IMR-90 (cell line): ENCODE data around the gene ZNF764. TPM values are rescaled to one million over a fixed set of nuclear protein-coding genes. Genes with fewer than 3 reads are reported as not detected.

Source experiments
- ATAC-seq: fragments of 200-7000 bp; cut with Tn5 transposase; 2 replicates; pipeline ENCODE4 v1.9.1; 2020; ENCODE audit warnings: low read depth, mild to moderate bottlenecking, moderate library complexity
- BruUV-seq: library from RNA; stranded (reverse); fragments of 400-500 nt; replicated peaks from 2 replicates; lab custom pipeline; 2021; lab: Mats Ljungman, UMichigan
- CTCF ChIA-PET: fragments of 300-600 bp; formaldehyde crosslinking; extraction: SDS; loops from one replicate; lab custom pipeline; 2021; ENCODE audit warnings: antibody characterized with exemption; lab: Yijun Ruan, JAX
- POLR2A ChIA-PET: fragments of 300-600 bp; sonication (Branson Sonifier 250); formaldehyde crosslinking; loops from one replicate; lab custom pipeline; 2022; ENCODE audit warnings: antibody characterized with exemption; ENCODE audit not compliant: unreplicated experiment; lab: Charles Lee
- DNase-seq: peaks from one replicate; pipeline ENCODE4 v3.0.0; 2013
- H2AFZ ChIP-seq: replicated peaks from 2 replicates; pipeline ENCODE3; 2013; ENCODE audit warnings: low read length, mild to moderate bottlenecking; ENCODE audit not compliant: poor library complexity
- H2AK5ac ChIP-seq: 2 replicates; pipeline ENCODE4 v1.6.1; 2013; ENCODE audit warnings: low read depth, low read length, inconsistent platforms
- H2AK9ac ChIP-seq: replicated peaks from 2 replicates; pipeline ENCODE3; 2013; ENCODE audit warnings: mild to moderate bottlenecking, low read depth, low read length, moderate library complexity; ENCODE audit not compliant: poor library complexity
- H2BK120ac ChIP-seq: 2 replicates; pipeline ENCODE4 v1.6.1; 2013; ENCODE audit warnings: low read depth, low read length, inconsistent platforms
- H2BK15ac ChIP-seq: 3 replicates; pipeline ENCODE4 v1.6.1; 2013; ENCODE audit warnings: low read depth, low read length, inconsistent platforms
- H2BK20ac ChIP-seq: 2 replicates; pipeline ENCODE4 v1.6.1; 2013; ENCODE audit warnings: low read depth, mild to moderate bottlenecking, inconsistent platforms, low read length, moderate library complexity
- H2BK5ac ChIP-seq: 2 replicates; pipeline ENCODE4 v1.6.1; 2013; ENCODE audit warnings: mild to moderate bottlenecking, low read depth, low read length, inconsistent platforms; ENCODE audit not compliant: poor library complexity, severe bottlenecking
- H3K14ac ChIP-seq: replicated peaks from 2 replicates; pipeline ENCODE4 v1.6.1; 2013; ENCODE audit warnings: low read depth, low read length, inconsistent platforms
- H3K18ac ChIP-seq: 2 replicates; pipeline ENCODE4 v1.6.1; 2013; ENCODE audit warnings: low read depth, low read length, control low read depth
- H3K23ac ChIP-seq: 2 replicates; pipeline ENCODE4 v1.6.1; 2013; ENCODE audit warnings: low read depth, low read length, inconsistent platforms
- H3K27ac ChIP-seq: 2 replicates; pipeline ENCODE4 v1.5.1; 2013; ENCODE audit warnings: mild to moderate bottlenecking, control low read depth, low read length; ENCODE audit not compliant: insufficient read depth
- H3K27me3 ChIP-seq: 2 replicates; pipeline ENCODE4 v1.6.1; 2013; ENCODE audit warnings: low read length; ENCODE audit not compliant: control insufficient read depth, insufficient read depth
- H3K36me3 ChIP-seq: 2 replicates; pipeline ENCODE4 v1.6.1; 2013; ENCODE audit warnings: low read length, mixed read lengths; ENCODE audit not compliant: control insufficient read depth, insufficient read depth
- H3K4ac ChIP-seq: 2 replicates; pipeline ENCODE4 v1.6.1; 2013; ENCODE audit warnings: low read depth, low read length, inconsistent platforms
- H3K4me1 ChIP-seq: 2 replicates; pipeline ENCODE4 v1.6.1; 2013; ENCODE audit warnings: low read length, mixed read lengths; ENCODE audit not compliant: control insufficient read depth, insufficient read depth
- H3K4me2 ChIP-seq: 2 replicates; pipeline ENCODE4 v1.6.1; 2013; ENCODE audit warnings: low read depth, mild to moderate bottlenecking, control low read depth, low read length, moderate library complexity
- H3K4me3 ChIP-seq: 2 replicates; pipeline ENCODE4 v1.5.1; 2013; ENCODE audit warnings: low read depth, mild to moderate bottlenecking, control low read depth, low read length, moderate library complexity; ENCODE audit not compliant: insufficient read depth
- H3K56ac ChIP-seq: 2 replicates; pipeline ENCODE4 v1.6.1; 2013; ENCODE audit warnings: low read length, inconsistent platforms; ENCODE audit not compliant: insufficient read depth; ENCODE audit errors: extremely low read depth
- H3K79me1 ChIP-seq, 2 experiments: 2 replicates each; pipeline ENCODE4 v1.6.1; 2013; ENCODE audit warnings: low read length in 2 of 2, inconsistent platforms in 1 of 2, low read depth in 1 of 2
- H3K9ac ChIP-seq: 2 replicates; pipeline ENCODE4 v1.6.1; 2013; ENCODE audit warnings: low read depth, low read length, control low read depth
- H3K9me1 ChIP-seq: 2 replicates; pipeline ENCODE4 v1.6.1; 2013; ENCODE audit warnings: low read length, inconsistent platforms; ENCODE audit not compliant: insufficient read depth
- H3K9me3 ChIP-seq: 2 replicates; pipeline ENCODE4 v1.6.1; 2013; ENCODE audit warnings: low read length; ENCODE audit not compliant: control insufficient read depth, insufficient read depth
- H4K20me1 ChIP-seq: 2 replicates; pipeline ENCODE4 v1.6.1; 2013; ENCODE audit warnings: low read length, inconsistent platforms; ENCODE audit not compliant: insufficient read depth
- H4K5ac ChIP-seq: 2 replicates; pipeline ENCODE4 v1.6.1; 2013; ENCODE audit warnings: mild to moderate bottlenecking, low read depth, low read length, control low read depth
- H4K8ac ChIP-seq, 2 experiments: 2 replicates each; pipeline ENCODE4 v1.6.1; 2013; ENCODE audit warnings: low read depth in 2 of 2, low read length in 2 of 2, control low read depth in 1 of 2, inconsistent platforms in 1 of 2
- H4K91ac ChIP-seq: 2 replicates; pipeline ENCODE4 v1.6.1; 2013; ENCODE audit warnings: low read depth, low read length, inconsistent platforms; ENCODE audit not compliant: insufficient read depth
- BHLHE40 ChIP-seq: fragments of 150-350 bp; IDR thresholded peaks from 2 replicates; pipeline ENCODE4 v1.6.1; 2016; ENCODE audit warnings: mild to moderate bottlenecking, low read depth, low read length
- CEBPB ChIP-seq: IDR thresholded peaks from 2 replicates; pipeline ENCODE4 v1.6.1; 2012; ENCODE audit warnings: low read depth, low read length, improper control_type of control experiment
- CTCF ChIP-seq: conservative IDR thresholded peaks from 2 replicates; pipeline ENCODE4 v1.5.1; 2012; ENCODE audit warnings: mild to moderate bottlenecking, low read depth, low read length, improper control_type of control experiment
- ELK1 ChIP-seq: fragments of 150-350 bp; IDR thresholded peaks from 2 replicates; pipeline ENCODE4 v1.6.1; 2016; ENCODE audit warnings: low read depth, mild to moderate bottlenecking, low read length, moderate library complexity, borderline replicate concordance
- FOS ChIP-seq: fragments of 150-350 bp; IDR thresholded peaks from 2 replicates; pipeline ENCODE4 v1.6.1; 2016; ENCODE audit warnings: low read depth, low read length
- MAFK ChIP-seq: IDR thresholded peaks from 2 replicates; pipeline ENCODE4 v1.6.1; 2012; ENCODE audit warnings: low read depth, low read length, improper control_type of control experiment
- MAZ ChIP-seq: IDR thresholded peaks from 2 replicates; pipeline ENCODE4 v1.6.1; 2012; ENCODE audit warnings: low read depth, mild to moderate bottlenecking, low read length, improper control_type of control experiment, moderate library complexity, borderline replicate concordance
- MXI1 ChIP-seq: IDR thresholded peaks from 2 replicates; pipeline ENCODE4 v1.6.1; 2012; ENCODE audit warnings: low read depth, mild to moderate bottlenecking, low read length, moderate library complexity, borderline replicate concordance
- RAD21 ChIP-seq: IDR thresholded peaks from 2 replicates; pipeline ENCODE4 v1.6.1; 2012; ENCODE audit warnings: low read length, improper control_type of control experiment
- RCOR1 ChIP-seq: IDR thresholded peaks from 2 replicates; pipeline ENCODE4 v1.6.1; 2012; ENCODE audit warnings: mild to moderate bottlenecking, low read length, improper control_type of control experiment; ENCODE audit not compliant: insufficient replicate concordance
- RFX5 ChIP-seq: IDR thresholded peaks from 2 replicates; pipeline ENCODE4 v1.8.0; 2012; ENCODE audit warnings: low read depth, mild to moderate bottlenecking, low read length, moderate library complexity
- USF2 ChIP-seq: fragments of 150-350 bp; IDR thresholded peaks from 2 replicates; pipeline ENCODE4 v1.6.1; 2017; ENCODE audit warnings: mild to moderate bottlenecking, antibody characterized with exemption, low read length, low read depth
- WGBS, 2 experiments: methylation state at CpG; one replicate each; pipeline versions ENCODE4 v1.1.5 to v1.1.7; 2013; ENCODE audit warnings: missing lambda C conversion rate in 2 of 2; ENCODE audit not compliant: insufficient read length in 1 of 2; ENCODE audit errors: extremely low coverage in 2 of 2; 5-methylcytosine and 5-hydroxymethylcytosine counted together
- dilution Hi-C: fragments of 300-500 bp; cut with HindIII; formaldehyde crosslinking; loops from one replicate; pipeline ENCODE4 v1.14.3; 2018; ENCODE audit warnings: low sequenced_read_pairs; ENCODE audit not compliant: unreplicated experiment
- in situ Hi-C: fragments of 300-500 bp; cut with MboI; formaldehyde crosslinking; loops from 3 replicates; pipeline ENCODE4 v1.14.3; 2019; ENCODE audit warnings: low sequenced_read_pairs, inconsistent platforms, mixed read lengths
- intact Hi-C: fragments of 100-400 bp; cut with micrococcal nuclease; formaldehyde crosslinking; loops from 2 replicates; pipeline ENCODE4 v1.10.0; 2022
- polyA plus RNA-seq, 3 experiments: library from polyadenylated mRNA; depleted of rRNA; stranded (reverse); fragments of >200 nt; gene quantifications; 2 replicates each; pipeline ENCODE4 v1.2.3, GENCODE V29; 2012; ENCODE audit warnings: low replicate concordance in 1 of 3
- total RNA-seq: library from RNA; depleted of rRNA; stranded (reverse); fragments of >200 nt; gene quantifications from 2 replicates; pipeline ENCODE4 v1.2.3, GENCODE V29; 2012

Gene ZNF764
- total and polyA plus RNA-seq, 2 of the 4 experiments (the other 2 are of a cell fraction) = 2.2 to 4.6 TPM

GRCh38 chr16:30551781-30552180 lies 6.4 kb downstream of the ZNF764 start:
- H4K20me1 ChIP-seq = no peaks in the 10 kb centered on the region; the same call in 1 of the 2 replicates
- H3K9me3 ChIP-seq = no peaks in the 10 kb centered on the region
- no peak overlapping the region for H2AK9ac ChIP-seq
- H3K27me3 ChIP-seq = no peaks in the 10 kb centered on the region
- no peak overlapping the region for H3K23ac ChIP-seq
- H3K9ac ChIP-seq = no peak overlapping the region
- H3K14ac ChIP-seq = no peak overlapping the region
- ATAC-seq = no peak; the same call in 1 of the 2 replicates
- H3K4me2 ChIP-seq = no peak overlapping the region
- peaks cover 23% of the 10 kb centered on the region for H3K36me3 ChIP-seq
- H4K5ac ChIP-seq = no peak overlapping the region
- H3K56ac ChIP-seq = no peak overlapping the region
- no peak overlapping the region for H2BK20ac ChIP-seq
- dilution Hi-C loops (no loop called here), in situ Hi-C loops (no loop called here), intact Hi-C loops (no loop called here)
- H2AFZ ChIP-seq = no peak overlapping the region
- H4K91ac ChIP-seq = no peak overlapping the region
- H3K79me1 ChIP-seq = peaks cover 16 to 30% of the 10 kb centered on the region in 2 experiments; a peak in 2 of 4 replicates
- 0% methylated on average over 2 of the region's 3 CpGs; no CpG with 5 or more reads in 1 of the 2 experiments for WGBS, 2 experiments
- ChIA-PET CTCF (interaction anchor here (0.6 to 0.8 kb wide), 3 partner anchors 25 to 344 kb away, joined by 3 to 7 read pairs (median 3); no protein-coding TSS in a partner anchor), POLR2A (interaction anchor here (0.6 kb wide), 3 partner anchors 26 to 69 kb away, joined by 3 to 6 read pairs (median 3); no protein-coding TSS in a partner anchor)
- no peak overlapping the region for H2BK5ac ChIP-seq
- TF ChIP-seq ELK1 (no peak), FOS (no peak), BHLHE40 (no peak), RAD21 (no peak), MXI1 (no peak), MAFK (no peak), RCOR1 (no peak), USF2 (no peak), MAZ (no peak), CTCF (no peak), CEBPB (no peak), RFX5 (no peak)
- H3K4ac ChIP-seq = no peak overlapping the region
- no TSS peak for BruUV-seq
- H4K8ac ChIP-seq = no peak overlapping the region
- no peak overlapping the region for H3K27ac ChIP-seq
- no peak overlapping the region for H2AK5ac ChIP-seq
- H3K4me1 ChIP-seq = peaks cover 6% of the 10 kb centered on the region
- H3K18ac ChIP-seq = no peak overlapping the region
- no peak overlapping the region for H3K4me3 ChIP-seq
- H2BK15ac ChIP-seq = no peak overlapping the region
- H3K9me1 ChIP-seq = peaks cover 6% of the 10 kb centered on the region; the same call in 1 of the 2 replicates
- H2BK120ac ChIP-seq = no peak overlapping the region
- no peak for DNase-seq
